ENCODE measurements around the gene GPR61. TPM values are rescaled to one million over a fixed set of nuclear protein-coding genes. Genes with fewer than 3 reads are reported as not detected.

Gene GPR61
- total RNA-seq, 4 donors from 2014 or later, result 0.19 to 1.4 TPM; not detected in 2

DNA sequence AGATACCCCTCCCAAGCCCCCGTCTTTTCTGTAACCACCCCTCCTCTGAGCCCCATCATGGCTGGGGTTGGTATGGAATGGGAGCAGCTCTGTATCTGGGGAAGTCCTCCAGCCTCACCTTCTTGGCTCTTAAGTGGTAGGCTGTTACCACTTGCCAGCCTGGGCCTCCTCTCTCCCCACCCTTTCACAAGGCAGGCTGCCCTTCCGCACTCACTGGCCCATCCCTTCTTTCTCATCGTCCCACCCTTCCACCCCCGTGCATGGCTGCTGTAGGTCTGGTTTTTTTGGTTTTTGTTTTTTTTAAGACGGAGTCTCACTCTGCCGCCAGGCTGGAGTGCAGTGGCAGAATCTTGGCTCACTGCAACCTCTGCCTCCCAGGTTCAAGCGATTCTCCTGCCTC, 40.6 kb upstream of the GPR61 start:
- Histone ChIP-seq H3K4me1 (peaks cover 91% of the 10 kb centered on the region), H3K4me3 (no peak overlapping the region), H3K27me3 (no peaks in the 10 kb centered on the region), H3K27ac (peak overlapping the region; percentile 72), H3K36me3 (peaks cover 28% of the 10 kb centered on the region), H3K9me3 (no peaks in the 10 kb centered on the region)
- 46% methylated on average over 7 of the region's 7 CpGs for WGBS
- DNase-seq (ENCODE audit: low spot score in 2 of 2), result no peak
- TF ChIP-seq POLR2AphosphoS5 (IDR thresholded peaks at IDR 0.05) (no peak), POLR2A (IDR thresholded peaks at IDR 0.05) (no peak), EP300 (IDR thresholded peaks at IDR 0.05) (no peak)
- TF ChIP-seq, protein P1, sequence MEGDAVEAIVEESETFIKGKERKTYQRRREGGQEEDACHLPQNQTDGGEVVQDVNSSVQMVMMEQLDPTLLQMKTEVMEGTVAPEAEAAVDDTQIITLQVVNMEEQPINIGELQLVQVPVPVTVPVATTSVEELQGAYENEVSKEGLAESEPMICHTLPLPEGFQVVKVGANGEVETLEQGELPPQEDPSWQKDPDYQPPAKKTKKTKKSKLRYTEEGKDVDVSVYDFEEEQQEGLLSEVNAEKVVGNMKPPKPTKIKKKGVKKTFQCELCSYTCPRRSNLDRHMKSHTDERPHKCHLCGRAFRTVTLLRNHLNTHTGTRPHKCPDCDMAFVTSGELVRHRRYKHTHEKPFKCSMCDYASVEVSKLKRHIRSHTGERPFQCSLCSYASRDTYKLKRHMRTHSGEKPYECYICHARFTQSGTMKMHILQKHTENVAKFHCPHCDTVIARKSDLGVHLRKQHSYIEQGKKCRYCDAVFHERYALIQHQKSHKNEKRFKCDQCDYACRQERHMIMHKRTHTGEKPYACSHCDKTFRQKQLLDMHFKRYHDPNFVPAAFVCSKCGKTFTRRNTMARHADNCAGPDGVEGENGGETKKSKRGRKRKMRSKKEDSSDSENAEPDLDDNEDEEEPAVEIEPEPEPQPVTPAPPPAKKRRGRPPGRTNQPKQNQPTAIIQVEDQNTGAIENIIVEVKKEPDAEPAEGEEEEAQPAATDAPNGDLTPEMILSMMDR (IDR thresholded peaks at IDR 0.05), result no peak

DNA sequence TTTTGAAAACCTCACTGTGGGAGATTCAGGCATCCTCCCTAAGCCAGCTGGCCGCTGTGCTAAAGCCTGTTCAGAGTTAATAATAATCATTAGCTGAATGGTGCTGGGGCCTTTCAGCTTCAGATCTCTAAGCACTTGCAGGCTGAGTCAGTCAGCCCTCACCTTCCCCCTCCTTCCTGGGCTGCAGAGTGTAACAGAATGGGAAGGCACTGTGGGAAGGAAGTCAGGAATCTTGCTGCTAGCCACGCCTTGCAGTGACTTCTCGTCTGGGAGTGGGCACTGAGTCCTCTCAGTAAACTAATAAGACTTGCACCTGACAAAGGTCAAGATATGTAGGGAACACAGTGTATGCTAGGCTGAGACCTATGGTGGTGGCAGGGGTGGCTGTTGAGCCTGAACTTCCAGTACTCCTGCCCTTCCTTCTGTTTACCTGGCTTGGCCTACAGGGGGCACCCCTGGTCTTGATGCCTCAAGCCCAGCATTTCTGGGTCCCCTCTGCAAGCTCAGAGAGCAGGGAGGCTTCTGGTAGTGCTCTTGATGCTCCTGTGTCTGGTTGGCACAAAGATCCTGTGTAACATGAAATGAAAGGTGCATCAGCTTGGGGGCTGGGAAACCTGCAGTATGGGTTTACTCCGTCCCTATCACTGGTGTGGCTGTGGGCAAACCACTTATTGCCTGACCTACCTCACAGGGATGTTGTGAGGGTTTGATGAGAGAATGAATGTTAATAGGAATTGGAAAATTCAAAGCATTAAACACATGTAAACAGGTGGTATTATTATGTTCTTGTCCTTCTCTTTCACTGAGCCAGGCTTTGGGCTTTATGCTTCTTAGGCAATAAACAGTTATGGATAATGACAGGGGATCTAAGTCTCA, 39.8 kb upstream of the GPR61 start:
- DNase-seq (ENCODE audit: low spot score in 2 of 2), result no peak
- peaks cover 28% of the 10 kb centered on the region for H3K36me3 ChIP-seq
- WGBS, result 65% methylated on average over 4 of the region's 4 CpGs
- H3K9me3 ChIP-seq, result no peaks in the 10 kb centered on the region
- TF ChIP-seq POLR2A (IDR thresholded peaks at IDR 0.05) (no peak), EP300 (IDR thresholded peaks at IDR 0.05) (no peak), POLR2AphosphoS5 (IDR thresholded peaks at IDR 0.05) (no peak)
- TF ChIP-seq, protein P1 (IDR thresholded peaks at IDR 0.05), result peak; percentile 11 to 34
- H3K4me3 ChIP-seq, result no peak overlapping the region
- H3K4me1 ChIP-seq, result peaks cover 87% of the 10 kb centered on the region
- no peaks in the 10 kb centered on the region for H3K27me3 ChIP-seq
- peak overlapping the region; percentile 72 for H3K27ac ChIP-seq

GRCh38 chr1:109500941-109501381, 38.7 kb upstream of the GPR61 start:
- H3K9me3 ChIP-seq, result no peaks in the 10 kb centered on the region
- WGBS, result 26% methylated on average over 5 of the region's 5 CpGs
- H3K4me3 ChIP-seq, result no peak overlapping the region
- peaks cover 24% of the 10 kb centered on the region for H3K36me3 ChIP-seq
- DNase-seq (ENCODE audit: low spot score in 2 of 2), result no peak
- no peak for TF ChIP-seq EP300 (IDR thresholded peaks at IDR 0.05)
- TF ChIP-seq POLR2A (IDR thresholded peaks at IDR 0.05), result no peak
- no peak for TF ChIP-seq POLR2AphosphoS5 (IDR thresholded peaks at IDR 0.05)
- TF ChIP-seq, protein P1 (IDR thresholded peaks at IDR 0.05), result no peak
- H3K27ac ChIP-seq, result peak overlapping the region; percentile 15
- no peaks in the 10 kb centered on the region for H3K27me3 ChIP-seq
- H3K4me1 ChIP-seq, result peaks cover 78% of the 10 kb centered on the region

GRCh38 chr1:109501644-109502363, 37.9 kb upstream of the GPR61 start:
- WGBS, result 56% methylated on average over 5 of the region's 5 CpGs
- Histone ChIP-seq H3K4me1 (peaks cover 72% of the 10 kb centered on the region), H3K4me3 (no peak overlapping the region), H3K36me3 (peaks cover 15% of the 10 kb centered on the region), H3K27me3 (no peaks in the 10 kb centered on the region), H3K27ac (no peak overlapping the region), H3K9me3 (no peaks in the 10 kb centered on the region)
- no peak for DNase-seq (ENCODE audit: low spot score in 2 of 2)
- TF ChIP-seq POLR2A (IDR thresholded peaks at IDR 0.05) (no peak), EP300 (IDR thresholded peaks at IDR 0.05) (no peak), POLR2AphosphoS5 (IDR thresholded peaks at IDR 0.05) (no peak)
- TF ChIP-seq, protein P1 (IDR thresholded peaks at IDR 0.05), result no peak

GRCh38 chr1:109502364-109502851, 37.3 kb upstream of the GPR61 start:
- Histone ChIP-seq H3K27ac (no peak overlapping the region), H3K4me3 (no peak overlapping the region), H3K27me3 (no peaks in the 10 kb centered on the region), H3K4me1 (peaks cover 66% of the 10 kb centered on the region), H3K9me3 (no peaks in the 10 kb centered on the region), H3K36me3 (peaks cover 9% of the 10 kb centered on the region)
- no peak for TF ChIP-seq POLR2AphosphoS5 (IDR thresholded peaks at IDR 0.05)
- no peak for TF ChIP-seq POLR2A (IDR thresholded peaks at IDR 0.05)
- TF ChIP-seq, protein P1 (IDR thresholded peaks at IDR 0.05), result no peak
- no peak for TF ChIP-seq EP300 (IDR thresholded peaks at IDR 0.05)
- 50% methylated on average over 3 of the region's 3 CpGs for WGBS
- DNase-seq (ENCODE audit: low spot score in 2 of 2), result no peak
